ENCODE results near the gene BDH2. TPM values are rescaled to one million over a fixed set of nuclear protein-coding genes. Genes with fewer than 3 reads are reported as not detected.

Gene BDH2
- total RNA-seq, result 21.7 TPM
- long read RNA-seq, transcript BDH2-201 (10 exons, 1,126 nt), result major isoform, 11 of 15 reads
- long read RNA-seq, partial matches to known transcripts, result 0 of 15 reads
- long read RNA-seq, other reads (novel, unspliced or antisense), result 0 of 15 reads

DNA sequence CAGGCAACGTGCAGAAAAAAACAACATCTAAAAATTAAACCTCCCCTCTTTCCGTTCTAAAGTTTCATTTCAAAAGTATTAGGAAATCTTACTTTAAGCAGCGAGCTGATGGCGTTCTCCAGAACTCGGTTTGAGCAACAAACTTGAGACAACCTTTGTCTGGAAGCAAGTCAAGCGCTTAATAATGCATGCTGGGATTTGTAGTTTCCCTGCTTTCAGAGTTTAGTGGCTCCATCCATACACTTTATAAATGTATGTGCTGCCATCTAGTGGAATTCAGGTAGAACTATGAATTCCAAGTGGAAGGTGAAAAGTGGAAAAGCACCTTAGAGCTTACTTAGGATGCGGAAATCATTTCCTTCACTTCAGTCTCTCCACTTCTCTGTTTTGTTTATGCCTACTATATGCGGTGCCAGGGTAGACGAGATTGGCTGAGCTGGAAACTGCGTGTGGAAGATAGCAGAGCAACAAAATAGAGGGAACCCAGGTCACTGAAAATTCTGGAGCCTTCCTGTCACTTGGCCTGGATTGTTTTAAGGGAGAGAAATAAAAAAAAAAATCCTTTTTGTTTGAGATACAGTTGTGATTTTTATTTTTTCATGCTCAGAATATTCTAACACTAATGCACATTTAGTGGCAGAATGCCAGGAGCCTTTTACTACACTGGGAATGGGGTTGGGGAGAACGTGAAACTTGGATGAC lies at the start of gene BDH2:
Gene BDH2 (minus strand): TSS at position 144 of the 702 bp plus-strand sequence. CDS start 3,580 bp downstream, outside the sequence.
- no peak for DNase-seq (ENCODE audit: low spot score)
- intact Hi-C loops (cut with DNase I), result loop anchor here (5.0 to 10.0 kb wide), 4 partner anchors 53 to 653 kb away; partner anchors contain the start of genes CISD2 and SLC9B1

DNA sequence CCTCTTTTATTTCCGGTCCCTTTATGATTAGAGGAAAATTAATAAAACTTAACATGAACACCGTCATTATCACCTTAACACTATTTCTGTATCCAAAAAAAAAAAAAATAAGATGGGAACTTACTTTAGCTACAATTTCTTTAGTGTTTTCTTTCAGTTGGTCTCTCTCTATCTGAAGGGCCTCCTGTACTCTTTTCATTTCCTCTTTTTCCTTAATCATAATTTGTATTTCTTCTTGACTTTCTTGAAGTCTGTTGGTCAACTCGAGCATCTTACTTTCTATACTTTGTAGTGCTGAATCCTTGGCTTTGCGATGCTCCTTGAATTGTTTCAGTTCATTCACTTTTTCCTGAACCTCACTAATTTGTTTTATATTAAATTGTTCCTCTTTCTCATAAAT lies 45.3 kb upstream of the BDH2 start:
- intact Hi-C loops (cut with DNase I), result no loop called here
- DNase-seq (ENCODE audit: low spot score), result no peak

DNA sequence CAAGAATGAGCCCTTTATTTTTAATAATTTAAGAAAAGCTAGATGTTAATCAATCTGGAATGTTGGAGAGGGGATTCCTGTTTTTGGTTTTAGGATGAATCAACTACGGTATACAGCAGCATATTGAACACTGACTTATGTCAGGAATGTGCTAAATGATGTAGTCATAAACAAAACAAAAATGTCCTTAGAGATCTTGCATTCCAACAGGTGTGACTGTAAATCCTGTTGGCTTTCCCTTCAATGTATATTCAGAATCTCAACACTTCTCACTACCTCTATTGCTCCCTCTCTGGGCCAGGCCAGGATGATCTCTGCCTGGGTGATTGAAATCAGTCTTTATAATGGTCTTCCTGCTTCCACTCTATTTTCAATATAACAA lies 37.8 kb upstream of the BDH2 start:
- no peak for DNase-seq (ENCODE audit: low spot score)
- intact Hi-C loops (cut with DNase I), result no loop called here

DNA sequence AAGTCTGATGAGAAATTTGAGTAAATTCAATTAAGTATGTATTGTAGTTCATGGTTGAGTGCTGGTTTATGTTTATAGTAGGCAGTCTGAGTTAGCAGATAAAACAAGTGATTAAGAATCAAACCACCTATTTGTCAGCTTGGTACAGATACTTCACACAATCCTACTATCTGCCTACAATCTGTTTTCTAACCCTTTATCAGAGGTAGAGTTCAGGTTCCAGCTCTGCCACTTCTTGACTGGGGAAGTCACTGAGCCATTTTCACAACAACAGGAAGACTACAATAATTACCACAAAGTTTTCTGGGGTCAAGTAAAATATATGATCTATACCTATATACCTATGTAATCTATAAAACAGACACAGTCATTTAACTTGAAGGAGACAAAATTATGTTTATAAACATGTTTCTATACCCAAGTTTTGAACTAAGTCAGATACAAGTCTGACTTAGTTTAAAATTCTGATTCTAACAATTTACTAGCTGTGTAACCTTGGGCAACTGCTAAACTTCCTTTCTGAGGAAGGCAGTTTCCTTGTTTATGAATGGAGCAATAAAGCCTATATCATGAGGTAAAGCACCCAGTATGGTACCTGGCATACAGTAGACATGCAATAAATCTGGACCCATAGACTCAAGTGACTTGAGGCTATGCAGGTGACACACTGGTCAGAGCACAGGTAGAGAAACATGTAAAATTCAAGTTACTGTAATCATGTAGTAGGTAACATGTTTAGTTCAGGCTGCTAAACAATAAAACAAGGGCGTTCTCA lies 37.2 kb upstream of the BDH2 start:
- DNase-seq (ENCODE audit: low spot score), result no peak
- intact Hi-C loops (cut with DNase I), result no loop called here

DNA sequence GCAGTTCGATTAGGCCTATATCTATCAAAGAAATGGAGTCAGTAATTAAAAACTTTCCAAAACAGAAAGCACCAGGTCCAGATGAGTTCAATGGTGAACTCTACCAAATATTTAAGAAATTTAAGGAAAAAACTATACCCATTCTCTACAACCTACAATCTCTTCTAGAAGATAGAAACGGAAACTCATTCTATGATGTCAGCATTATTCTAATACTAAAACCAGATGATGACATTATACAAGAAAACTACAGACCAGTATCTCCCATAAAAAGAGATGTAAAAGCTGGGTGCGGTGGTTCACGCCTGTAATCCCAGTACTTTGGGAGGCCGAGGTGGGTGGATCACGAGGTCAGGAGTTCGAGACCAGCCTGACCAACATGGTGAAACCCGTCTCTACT lies 29.5 kb upstream of the BDH2 start:
- no peak for DNase-seq (ENCODE audit: low spot score)
- intact Hi-C loops (cut with DNase I), result no loop called here

DNA sequence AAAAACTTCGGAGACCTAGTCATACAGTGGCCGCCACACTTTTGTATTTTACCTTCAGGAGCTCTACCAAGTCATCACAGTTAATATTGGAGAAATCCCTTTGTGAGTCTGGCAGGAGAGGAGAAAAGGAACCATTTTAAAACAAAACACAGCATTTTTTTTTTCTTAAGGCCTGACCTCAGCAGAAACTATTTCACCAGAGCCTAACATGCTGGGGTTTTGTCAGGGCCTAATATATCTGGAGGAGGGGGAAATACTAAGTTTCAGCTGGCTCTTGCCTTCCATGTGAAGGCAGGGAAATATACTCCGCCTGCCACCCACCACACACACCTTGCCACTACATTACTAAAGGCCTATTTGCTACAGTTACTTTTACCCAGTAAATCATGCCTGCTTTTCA lies 26.5 kb upstream of the BDH2 start:
- intact Hi-C loops (cut with DNase I), result no loop called here
- DNase-seq (ENCODE audit: low spot score), result no peak

DNA sequence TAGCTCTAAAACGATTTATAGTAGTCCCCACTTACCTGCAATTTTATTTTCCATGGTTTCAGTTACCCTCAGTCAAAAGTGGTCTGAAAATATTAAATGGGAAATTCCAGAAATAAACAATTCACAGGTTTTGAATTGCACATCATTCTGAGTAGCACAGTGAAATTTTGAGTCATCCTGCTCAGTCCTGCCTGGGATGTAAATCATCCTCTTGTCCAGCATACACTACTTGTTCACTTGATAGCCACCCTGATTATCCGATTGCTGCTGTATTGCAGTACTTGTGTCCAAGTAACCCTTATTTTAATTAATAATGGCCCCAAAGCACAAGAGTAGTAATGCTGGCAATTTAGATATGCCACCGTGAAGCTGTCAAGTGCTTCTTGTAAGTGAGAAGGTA lies 23.5 kb upstream of the BDH2 start:
- DNase-seq (ENCODE audit: low spot score), result no peak
- intact Hi-C loops (cut with DNase I), result no loop called here

DNA sequence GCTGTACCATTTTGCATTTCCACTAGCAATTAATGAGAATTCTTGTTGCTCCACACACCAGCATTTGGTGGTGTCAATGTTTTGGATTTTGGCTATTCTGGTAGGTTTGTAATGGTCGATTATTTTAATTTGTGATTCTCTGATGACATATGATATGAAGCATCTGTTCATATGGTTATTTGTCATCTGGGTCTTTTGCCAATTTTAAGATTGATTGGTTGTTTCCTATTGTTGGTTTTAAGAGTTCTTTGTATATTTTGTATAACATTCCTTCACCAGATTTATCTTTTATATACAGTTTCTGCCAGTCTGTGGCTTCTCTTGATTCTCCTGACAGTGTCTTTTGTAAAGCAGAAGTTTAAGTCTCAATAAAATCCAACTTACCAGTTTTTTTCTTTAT lies 18.5 kb upstream of the BDH2 start:
- no peak for DNase-seq (ENCODE audit: low spot score)
- intact Hi-C loops (cut with DNase I), result no loop called here

DNA sequence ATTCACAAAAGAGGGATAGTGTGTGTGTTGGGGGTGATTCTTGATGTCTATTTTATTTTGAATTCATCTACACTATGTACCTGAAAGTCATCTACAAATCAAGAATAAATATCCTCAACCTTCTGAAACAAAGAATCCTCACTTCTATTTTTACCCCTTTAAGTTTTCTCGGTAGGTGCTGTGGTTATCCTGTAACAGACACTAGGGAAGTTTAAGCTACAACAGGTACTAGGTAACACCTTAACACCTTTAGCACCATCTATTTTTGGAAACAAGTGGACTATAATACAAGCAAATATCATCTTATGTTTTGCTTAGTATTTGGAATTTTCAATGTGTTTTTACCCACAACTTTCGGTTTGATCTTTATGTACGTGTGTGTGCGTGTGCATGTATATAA lies 12.0 kb upstream of the BDH2 start:
- no peak for DNase-seq (ENCODE audit: low spot score)
- intact Hi-C loops (cut with DNase I), result no loop called here

DNA sequence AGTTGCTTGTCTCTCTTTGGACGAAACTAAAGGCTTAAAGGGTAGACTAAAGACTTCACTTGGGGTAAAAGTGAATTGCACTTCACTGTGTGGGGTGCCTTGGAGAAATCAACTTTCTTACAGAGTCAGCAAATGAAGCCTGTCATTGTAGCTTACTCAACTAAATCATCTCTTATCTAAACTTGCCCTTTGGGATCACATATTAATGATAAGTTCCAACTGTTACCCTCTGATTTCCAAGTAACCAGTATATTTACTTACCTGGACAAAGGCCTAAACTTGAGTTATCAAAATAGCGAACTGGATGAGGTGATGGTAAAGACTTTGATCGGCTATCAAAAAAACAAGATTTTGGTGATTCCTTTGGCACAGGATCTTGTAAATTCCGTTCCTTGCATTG lies 8.9 kb upstream of the BDH2 start:
- intact Hi-C loops (cut with DNase I), result no loop called here
- no peak for DNase-seq (ENCODE audit: low spot score)

DNA sequence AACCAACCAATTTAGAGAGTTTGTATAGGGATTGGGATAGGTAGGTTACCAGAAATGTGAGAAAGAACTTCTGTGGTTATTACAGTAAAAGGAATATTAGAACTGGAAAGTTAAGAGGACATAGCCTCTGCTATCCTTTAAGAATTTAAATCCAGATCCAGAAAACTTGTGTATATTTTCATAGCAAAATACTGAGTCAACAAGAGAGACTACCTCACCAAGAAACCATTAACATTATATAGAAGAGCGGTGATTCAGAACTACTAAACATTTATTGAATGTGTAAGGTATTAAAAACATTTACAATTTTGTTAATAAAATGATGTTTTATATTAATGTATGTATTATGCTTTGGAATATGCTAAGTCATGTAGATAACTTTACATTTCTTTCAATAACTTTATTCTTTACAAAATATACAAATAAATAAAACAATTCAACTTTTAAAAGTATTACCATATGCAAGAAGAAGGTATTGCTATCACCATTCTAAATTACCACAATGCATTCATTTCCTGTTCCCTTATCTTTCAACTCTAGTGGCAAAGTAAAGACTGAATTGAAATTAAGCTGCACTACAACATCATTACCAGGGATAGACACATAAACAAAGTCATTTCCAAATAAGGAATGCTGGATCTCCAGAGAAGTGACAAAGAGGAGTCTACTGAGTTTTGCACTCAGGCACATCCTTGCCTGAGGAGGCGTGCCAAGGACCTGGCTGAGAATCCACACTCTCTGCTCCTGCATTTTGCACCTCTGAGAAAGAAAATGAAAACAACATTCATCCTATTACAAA lies 6.1 kb upstream of the BDH2 start:
- intact Hi-C loops (cut with DNase I), result no loop called here
- DNase-seq (ENCODE audit: low spot score), result no peak

DNA sequence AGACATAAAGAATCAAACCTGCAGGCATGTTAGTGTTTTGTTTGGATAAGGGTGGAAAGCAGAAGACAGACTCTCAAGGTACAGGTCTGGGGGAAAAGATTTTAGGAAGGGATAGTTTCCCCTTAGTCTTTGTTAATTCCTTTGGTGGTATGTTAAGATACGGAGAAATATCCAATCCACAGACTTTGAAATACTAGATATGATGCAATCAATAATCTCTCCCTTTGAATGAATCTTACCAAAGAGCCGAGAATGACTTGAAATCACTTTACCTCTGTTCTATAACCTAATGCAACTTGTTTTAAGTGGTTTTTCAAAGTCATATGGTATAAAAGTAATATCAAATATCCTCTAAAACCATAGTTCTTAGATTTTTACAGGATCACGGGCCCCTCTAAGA lies 5.3 kb upstream of the BDH2 start:
- no peak for DNase-seq (ENCODE audit: low spot score)
- intact Hi-C loops (cut with DNase I), result no loop called here

DNA sequence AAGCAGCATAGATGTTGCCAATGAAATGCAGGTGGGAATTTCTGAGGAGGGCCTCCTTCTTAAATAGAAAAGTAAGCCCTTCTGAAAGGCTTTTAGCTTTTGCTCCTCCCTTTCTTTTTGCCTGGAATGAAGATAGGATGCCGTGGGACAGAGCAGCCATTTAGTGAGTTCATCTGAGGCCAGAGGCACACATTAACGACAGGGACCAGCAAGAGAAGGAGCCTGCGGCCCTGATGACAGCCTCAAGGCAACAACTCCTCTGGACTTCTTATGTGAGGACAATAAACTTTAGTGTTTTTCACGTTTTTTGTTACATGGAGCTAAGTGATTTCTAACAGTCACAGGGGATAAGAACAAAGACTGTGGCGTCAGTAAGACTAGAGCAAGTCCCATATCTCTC lies 1.1 kb upstream of the BDH2 start:
- intact Hi-C loops (cut with DNase I), result no loop called here
- no peak for DNase-seq (ENCODE audit: low spot score)

DNA sequence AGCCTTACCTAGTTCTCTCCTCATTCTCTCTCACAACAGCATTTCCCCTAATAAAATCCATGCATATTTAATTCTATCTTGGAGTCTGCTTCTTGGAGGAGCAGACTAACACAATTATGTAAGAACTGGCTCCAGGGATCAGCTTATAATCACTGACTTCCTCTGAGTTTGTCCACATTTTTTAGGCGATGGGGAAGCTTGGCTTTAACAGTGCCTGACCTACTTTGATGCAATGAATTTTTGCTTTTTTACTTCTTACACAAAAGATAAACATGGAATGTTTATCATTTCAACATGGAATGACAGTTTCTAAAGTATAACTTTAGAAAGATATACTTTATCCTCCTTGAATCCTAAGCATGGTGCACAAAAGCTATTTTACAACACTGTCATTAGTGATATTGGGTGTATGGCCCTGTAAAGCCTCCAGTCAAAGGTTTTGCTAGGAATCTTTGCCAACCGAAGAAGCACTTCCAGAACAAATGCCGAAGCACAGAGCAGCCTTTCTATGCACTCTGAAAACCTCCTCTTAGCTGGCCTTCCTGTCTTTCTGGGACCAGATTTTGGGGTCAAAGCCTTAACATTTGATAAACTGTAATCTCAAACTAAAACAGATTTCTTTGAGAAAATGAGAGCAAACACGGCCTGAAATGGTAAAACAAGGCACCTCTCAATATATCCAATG lies 736 bp downstream of the BDH2 start:
- intact Hi-C loops (cut with DNase I), result loop anchor here (5.0 to 10.0 kb wide), 4 partner anchors 52 to 652 kb away; partner anchors contain the start of genes CISD2 and SLC9B1
- DNase-seq (ENCODE audit: low spot score), result no peak

DNA sequence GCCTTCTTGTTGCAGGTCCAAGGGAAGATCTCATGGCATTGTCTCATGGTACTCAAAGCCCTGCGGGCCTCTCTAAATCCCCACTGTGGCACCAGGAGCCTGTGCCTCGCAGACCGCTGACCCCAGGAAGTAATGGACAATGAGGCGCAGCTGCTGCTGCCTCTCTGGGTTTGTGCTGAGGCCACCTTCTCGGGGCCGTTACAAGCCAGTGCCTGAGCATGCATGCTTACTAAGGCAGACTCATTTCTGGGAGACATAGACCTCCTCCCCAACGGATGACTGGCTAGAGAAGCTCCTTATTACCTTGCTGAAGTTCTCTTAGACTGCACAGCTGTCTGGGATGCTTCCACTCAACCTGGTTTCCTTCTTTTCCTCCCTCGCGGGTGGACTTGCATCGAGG lies 1.3 kb downstream of the BDH2 start:
- no peak for DNase-seq (ENCODE audit: low spot score)
- intact Hi-C loops (cut with DNase I), result loop anchor here (5.0 to 10.0 kb wide), 4 partner anchors 51 to 651 kb away; partner anchors contain the start of genes CISD2 and SLC9B1

DNA sequence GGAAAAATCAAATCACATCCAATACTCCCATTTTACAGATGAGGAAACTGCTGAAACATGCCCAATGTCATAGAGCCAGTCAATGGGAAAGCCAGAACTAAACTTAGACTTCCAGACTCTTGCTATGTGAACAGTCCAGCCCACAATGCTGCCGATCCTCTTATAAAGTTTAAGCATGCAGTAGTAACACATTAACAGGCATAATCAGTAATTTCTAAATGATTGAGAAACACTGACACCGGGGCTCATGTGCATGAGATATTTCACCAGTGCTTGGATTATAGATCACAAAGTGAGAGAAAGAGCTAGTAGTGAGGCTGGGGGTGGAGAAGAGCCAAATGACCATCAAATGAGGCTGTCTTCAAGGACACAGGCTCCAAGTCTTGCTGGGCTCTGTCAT lies 2.5 kb downstream of the BDH2 start:
- DNase-seq (ENCODE audit: low spot score), result no peak
- intact Hi-C loops (cut with DNase I), result loop anchor here (5.0 to 10.0 kb wide), 4 partner anchors 50 to 650 kb away; partner anchors contain the start of genes CISD2 and SLC9B1

DNA sequence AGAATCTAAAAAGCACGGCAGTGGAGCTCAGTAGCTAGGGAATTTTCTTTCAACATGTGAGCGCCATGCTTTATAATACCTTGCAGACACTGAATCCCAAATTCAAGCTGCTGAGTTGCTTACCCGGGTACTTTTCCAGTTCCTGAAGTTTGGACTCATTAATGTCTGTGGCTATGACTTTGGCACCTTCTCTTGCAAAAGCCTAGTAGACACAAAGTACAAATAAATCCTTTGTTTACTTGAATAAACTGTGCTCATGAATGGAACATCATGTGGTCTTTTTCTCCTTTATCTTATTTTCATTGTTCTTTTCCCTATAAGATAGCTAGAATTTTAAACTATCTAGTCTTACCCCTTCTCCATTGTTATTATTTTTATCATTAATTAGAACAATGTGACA lies 4.6 kb downstream of the BDH2 start:
- intact Hi-C loops (cut with DNase I), result loop anchor here (5.0 to 10.0 kb wide), 4 partner anchors 48 to 648 kb away; partner anchors contain the start of genes CISD2 and SLC9B1
- no peak for DNase-seq (ENCODE audit: low spot score)

DNA sequence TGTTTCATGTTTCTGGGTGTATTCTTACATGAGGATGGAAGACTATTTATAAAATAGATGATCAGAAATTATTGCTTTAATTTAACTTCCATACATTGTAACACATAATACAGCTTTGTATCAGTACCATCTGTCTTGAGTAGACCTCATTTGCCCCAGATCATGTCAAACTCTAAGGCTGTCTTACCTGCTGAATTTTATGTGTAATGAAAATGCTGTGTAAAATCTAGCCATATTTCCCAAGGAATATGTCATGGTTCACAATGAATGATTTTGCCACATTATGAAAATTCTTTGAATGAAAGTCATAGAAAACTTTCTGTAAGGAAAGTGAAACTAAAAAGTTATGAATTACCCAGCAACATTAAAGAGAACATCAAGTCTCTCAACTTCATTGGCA lies 7.4 kb downstream of the BDH2 start:
- intact Hi-C loops (cut with DNase I), result loop anchor here (5.0 to 10.0 kb wide), 3 partner anchors 227 to 660 kb away; partner anchors contain the start of gene CISD2

DNA sequence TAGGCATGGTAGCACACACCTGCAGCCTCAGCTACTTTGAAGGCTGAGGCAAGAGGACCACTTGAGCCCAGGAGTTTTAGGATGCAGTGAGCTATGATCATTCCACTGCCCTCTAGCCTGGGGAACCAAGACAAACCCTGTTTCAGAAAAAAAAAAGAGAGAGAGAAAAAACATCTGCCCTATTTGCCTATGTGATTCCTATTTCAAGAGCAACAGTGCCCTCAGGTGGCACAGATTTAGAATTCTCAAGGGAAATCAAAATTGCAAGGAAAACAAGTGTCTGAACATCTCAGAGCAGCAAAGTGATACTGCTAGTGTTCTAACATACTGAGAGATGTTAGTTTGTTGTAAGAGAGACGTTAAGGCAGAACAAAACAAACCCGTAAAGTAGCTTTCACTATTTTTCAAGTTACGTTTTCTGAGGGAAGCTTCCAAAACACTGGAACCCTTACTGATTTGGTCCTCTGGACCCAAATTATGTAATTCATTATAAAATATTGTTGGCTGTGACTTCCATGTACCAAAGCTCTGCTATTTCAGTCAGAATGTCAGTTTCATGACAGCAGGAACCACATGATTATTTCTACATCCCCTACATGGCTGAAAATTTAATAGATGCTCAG lies 7.9 kb downstream of the BDH2 start:
- intact Hi-C loops (cut with DNase I), result loop anchor here (5.0 to 10.0 kb wide), 3 partner anchors 227 to 659 kb away; partner anchors contain the start of gene CISD2
- DNase-seq (ENCODE audit: low spot score), result no peak

More for the DNA sequence above, 7.4 kb downstream of the BDH2 start:
- no peak for DNase-seq (ENCODE audit: low spot score)
